ENCODE data around the gene NFATC2. TPM values are rescaled to one million over a fixed set of nuclear protein-coding genes. Genes with fewer than 3 reads are reported as not detected.

Gene NFATC2
- total RNA-seq, 1 donor from 2014 or later = not detected

DNA sequence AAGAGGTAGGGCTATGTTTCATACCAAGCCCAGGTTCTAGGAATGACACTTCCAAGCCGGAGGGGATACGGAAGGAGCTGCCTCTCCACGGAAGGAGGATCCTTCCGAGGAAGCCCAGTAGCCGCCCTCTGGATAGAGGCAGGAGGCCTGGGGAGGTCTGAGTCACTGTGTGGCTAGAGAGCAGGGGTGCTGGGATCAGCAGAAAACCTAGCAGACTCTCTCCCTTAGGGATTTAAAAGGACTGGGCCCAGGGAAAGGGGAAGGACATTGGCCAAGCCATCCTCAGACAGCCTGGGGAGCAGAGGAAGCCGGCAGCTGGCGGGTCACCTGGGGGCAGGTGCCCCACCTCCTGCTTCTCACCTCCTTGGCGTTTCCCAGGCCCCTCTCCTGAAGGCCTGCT lies 36.6 kb upstream of the NFATC2 start:
- Histone ChIP-seq H3K27me3 (ENCODE audit: control insufficient read depth, insufficient read depth, low read length) (peaks cover 14% of the 10 kb centered on the region), H3K36me3 (ENCODE audit: control insufficient read depth, insufficient read depth, low read length) (no peaks in the 10 kb centered on the region), H3K4me3 (ENCODE audit: low read depth, low read length) (no peak overlapping the region)
- TF ChIP-seq, protein P1, sequence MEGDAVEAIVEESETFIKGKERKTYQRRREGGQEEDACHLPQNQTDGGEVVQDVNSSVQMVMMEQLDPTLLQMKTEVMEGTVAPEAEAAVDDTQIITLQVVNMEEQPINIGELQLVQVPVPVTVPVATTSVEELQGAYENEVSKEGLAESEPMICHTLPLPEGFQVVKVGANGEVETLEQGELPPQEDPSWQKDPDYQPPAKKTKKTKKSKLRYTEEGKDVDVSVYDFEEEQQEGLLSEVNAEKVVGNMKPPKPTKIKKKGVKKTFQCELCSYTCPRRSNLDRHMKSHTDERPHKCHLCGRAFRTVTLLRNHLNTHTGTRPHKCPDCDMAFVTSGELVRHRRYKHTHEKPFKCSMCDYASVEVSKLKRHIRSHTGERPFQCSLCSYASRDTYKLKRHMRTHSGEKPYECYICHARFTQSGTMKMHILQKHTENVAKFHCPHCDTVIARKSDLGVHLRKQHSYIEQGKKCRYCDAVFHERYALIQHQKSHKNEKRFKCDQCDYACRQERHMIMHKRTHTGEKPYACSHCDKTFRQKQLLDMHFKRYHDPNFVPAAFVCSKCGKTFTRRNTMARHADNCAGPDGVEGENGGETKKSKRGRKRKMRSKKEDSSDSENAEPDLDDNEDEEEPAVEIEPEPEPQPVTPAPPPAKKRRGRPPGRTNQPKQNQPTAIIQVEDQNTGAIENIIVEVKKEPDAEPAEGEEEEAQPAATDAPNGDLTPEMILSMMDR (IDR thresholded peaks at IDR 0.05; ENCODE audit: insufficient read depth, low read length, severe bottlenecking) = no peak
- DNase-seq (ENCODE audit: low read depth) (no peak), FAIRE-seq (no peak)

DNA sequence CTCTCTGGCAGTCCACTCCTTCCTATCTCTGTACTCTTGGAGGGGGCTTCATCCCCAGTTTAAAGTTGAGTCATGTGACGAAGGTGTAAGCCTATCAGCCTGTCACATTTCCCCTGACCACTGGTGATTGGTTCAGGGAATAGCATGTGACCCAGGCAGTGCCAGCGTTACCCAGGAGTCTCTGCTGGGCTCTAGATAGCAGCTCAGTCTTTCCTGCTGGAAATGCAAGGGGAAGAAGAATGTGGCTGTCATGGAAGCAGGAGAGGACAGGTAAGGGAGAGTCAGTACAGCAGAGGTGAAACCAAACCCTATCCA lies 35.6 kb upstream of the NFATC2 start:
- TF ChIP-seq, protein P1 (IDR thresholded peaks at IDR 0.05; ENCODE audit: insufficient read depth, low read length, severe bottlenecking) = no peak
- Histone ChIP-seq H3K4me3 (ENCODE audit: low read depth, low read length) (no peak overlapping the region), H3K36me3 (ENCODE audit: control insufficient read depth, insufficient read depth, low read length) (no peaks in the 10 kb centered on the region), H3K27me3 (ENCODE audit: control insufficient read depth, insufficient read depth, low read length) (peaks cover 9% of the 10 kb centered on the region)
- DNase-seq (ENCODE audit: low read depth) = no peak
- no peak for FAIRE-seq

DNA sequence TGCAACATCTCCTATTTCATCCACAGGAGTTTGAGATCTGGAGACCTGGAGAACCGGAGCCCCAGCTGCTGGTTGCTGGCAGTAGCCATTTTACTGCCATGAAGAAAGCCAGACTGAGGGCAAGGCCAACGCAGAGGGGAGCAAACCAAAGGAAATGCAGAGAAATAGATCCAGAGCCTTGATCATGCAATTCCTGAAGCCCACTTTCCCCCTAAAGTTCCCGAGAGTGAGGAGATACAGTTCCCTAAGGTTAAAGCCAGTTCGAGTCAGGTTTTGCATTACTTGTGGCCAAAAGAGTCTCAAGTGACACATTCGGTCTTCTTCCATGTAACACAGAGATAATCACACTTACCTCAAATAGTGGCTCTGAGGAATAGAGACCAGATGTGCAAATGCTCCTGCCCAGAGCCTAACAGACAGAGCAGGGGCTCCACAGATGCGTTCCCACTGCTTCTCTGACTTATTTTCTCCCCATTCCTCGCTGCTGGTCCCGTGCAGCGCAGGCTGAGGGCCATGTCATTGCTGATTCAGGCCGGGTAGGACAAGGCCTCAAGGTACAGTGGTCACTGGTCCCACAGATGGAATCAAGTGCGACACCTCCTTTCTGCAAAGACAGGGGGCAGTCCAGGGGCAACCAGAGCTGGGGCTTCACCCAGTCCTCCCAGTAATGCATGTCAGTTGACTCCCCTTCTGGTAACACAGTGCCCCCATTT lies 35.1 kb upstream of the NFATC2 start:
- TF ChIP-seq, protein P1 (IDR thresholded peaks at IDR 0.05; ENCODE audit: insufficient read depth, low read length, severe bottlenecking) = no peak
- FAIRE-seq (no peak), DNase-seq (ENCODE audit: low read depth) (no peak)
- Histone ChIP-seq H3K4me3 (ENCODE audit: low read depth, low read length) (no peak overlapping the region), H3K27me3 (ENCODE audit: control insufficient read depth, insufficient read depth, low read length) (peaks cover 8% of the 10 kb centered on the region), H3K36me3 (ENCODE audit: control insufficient read depth, insufficient read depth, low read length) (no peaks in the 10 kb centered on the region)

DNA sequence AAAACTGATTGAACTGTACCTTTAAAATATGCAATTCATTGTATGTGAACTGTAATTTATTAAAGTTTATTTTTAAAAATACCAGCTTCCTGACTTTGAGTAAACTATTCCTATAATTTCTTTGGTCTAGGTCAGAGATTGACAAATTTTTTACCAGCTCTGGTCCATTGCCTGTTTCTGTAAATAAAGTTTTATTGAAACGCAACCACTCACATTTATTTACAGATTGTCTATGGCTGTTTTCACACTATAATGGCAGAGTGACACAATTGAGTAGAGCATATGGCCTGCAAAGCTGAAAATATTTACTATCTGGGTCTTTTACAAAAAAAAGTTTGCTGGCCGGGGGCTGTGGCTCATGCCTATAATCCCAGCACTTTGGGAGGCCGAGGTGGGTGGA lies 33.0 kb upstream of the NFATC2 start:
- H3K36me3 ChIP-seq (ENCODE audit: control insufficient read depth, insufficient read depth, low read length) = no peaks in the 10 kb centered on the region
- H3K4me3 ChIP-seq (ENCODE audit: low read depth, low read length) = no peak overlapping the region
- no peak for DNase-seq (ENCODE audit: low read depth)
- TF ChIP-seq, protein P1 (IDR thresholded peaks at IDR 0.05; ENCODE audit: insufficient read depth, low read length, severe bottlenecking) = no peak
- FAIRE-seq = no peak
- peaks cover 6% of the 10 kb centered on the region for H3K27me3 ChIP-seq (ENCODE audit: control insufficient read depth, insufficient read depth, low read length)

DNA sequence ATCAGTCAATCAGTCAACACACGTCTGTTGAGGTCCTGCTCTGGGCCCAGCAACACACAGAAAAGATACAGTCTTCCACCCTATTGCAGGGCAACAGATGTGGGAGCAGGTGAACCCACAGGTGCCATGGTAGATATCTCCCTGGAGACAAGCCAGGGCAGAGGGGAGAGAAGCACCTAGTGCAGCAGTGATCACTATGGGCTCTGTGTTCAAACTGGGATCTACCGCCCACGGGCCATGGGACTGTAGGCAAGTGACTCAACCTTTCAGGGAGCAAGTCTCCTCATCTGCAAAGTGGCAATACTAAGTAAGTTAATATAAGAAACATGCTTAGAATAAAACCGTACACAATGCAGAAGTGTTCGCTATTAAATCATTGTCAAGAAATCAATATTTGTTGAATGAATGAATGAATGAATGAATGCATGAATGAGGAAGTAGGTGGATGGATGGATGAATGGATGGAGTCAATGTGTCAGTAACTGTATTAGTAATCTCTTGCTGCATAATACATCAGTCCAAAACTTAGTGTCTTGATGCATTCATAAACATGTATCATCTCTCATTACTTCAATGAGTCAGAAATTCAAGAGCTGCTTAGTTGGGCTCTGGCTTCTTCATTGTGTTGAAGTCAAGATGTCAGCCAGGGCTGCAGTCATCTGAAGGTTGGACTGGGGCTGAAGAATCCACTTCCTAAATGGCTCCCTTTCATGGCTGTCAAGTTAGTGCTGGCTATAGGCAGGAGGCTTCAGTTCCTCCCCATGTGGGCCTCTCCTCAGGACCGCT lies 31.9 kb upstream of the NFATC2 start:
- no peaks in the 10 kb centered on the region for H3K36me3 ChIP-seq (ENCODE audit: control insufficient read depth, insufficient read depth, low read length)
- TF ChIP-seq, protein P1 (IDR thresholded peaks at IDR 0.05; ENCODE audit: insufficient read depth, low read length, severe bottlenecking) = no peak
- FAIRE-seq (no peak), DNase-seq (ENCODE audit: low read depth) (peak; percentile 15)
- H3K4me3 ChIP-seq (ENCODE audit: low read depth, low read length) = no peak overlapping the region
- peaks cover 5% of the 10 kb centered on the region for H3K27me3 ChIP-seq (ENCODE audit: control insufficient read depth, insufficient read depth, low read length)

Measured in bronchial epithelial cell (primary cell).